ENCODE data around the gene CYTH1.

DNA sequence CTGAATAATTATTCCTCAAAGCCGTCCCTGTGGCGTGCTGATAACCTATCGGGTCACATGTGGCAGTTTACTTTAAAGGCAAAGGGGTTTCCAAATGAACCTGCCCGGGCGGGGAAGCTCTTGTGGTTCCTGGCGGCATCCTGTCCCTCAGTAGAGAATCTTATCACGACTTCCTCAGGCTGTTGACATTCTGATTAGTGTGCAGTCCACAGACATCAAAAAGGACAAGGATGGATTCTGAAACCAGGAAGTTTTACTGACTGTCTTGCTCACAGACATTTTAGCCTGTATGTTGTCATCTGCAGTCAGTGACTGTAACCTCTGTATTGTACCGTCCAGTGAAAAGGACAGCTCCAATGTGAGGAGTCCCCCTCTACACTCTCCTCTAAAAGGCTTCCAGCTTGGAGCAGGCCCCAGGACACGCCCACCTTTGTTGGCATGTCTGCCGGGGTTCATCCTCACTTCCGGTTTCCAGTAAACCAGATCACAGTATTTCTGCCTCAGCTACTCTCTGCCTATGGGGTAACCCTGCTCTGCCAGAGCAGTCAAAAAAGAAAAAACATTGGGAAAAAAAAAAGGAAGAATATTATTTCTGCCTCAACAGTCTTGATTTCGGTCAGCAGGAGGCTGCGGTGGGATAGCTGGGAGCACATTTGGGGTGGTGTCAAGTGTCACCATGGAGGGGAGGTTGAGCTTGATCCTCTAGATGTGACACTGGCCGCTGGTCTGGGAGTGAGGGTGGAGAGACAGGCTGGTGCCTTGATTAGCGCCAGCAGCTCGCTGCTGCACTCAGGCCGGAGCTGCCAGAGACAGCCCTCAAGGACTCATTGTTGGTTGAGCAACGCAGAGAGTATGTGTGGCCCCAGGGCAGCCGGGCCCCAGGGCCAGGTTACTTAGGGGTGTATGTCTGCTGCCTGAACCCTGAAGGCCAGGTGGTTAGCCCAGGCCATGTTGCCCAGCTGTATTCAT is 115.8 kb downstream of the CYTH1 start:
- TF ChIP-seq, protein P1, sequence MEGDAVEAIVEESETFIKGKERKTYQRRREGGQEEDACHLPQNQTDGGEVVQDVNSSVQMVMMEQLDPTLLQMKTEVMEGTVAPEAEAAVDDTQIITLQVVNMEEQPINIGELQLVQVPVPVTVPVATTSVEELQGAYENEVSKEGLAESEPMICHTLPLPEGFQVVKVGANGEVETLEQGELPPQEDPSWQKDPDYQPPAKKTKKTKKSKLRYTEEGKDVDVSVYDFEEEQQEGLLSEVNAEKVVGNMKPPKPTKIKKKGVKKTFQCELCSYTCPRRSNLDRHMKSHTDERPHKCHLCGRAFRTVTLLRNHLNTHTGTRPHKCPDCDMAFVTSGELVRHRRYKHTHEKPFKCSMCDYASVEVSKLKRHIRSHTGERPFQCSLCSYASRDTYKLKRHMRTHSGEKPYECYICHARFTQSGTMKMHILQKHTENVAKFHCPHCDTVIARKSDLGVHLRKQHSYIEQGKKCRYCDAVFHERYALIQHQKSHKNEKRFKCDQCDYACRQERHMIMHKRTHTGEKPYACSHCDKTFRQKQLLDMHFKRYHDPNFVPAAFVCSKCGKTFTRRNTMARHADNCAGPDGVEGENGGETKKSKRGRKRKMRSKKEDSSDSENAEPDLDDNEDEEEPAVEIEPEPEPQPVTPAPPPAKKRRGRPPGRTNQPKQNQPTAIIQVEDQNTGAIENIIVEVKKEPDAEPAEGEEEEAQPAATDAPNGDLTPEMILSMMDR (IDR thresholded peaks at IDR 0.05; ENCODE audit: low read length), result no peak
- TF ChIP-seq EZH2 (IDR thresholded peaks at IDR 0.05; ENCODE audit: borderline replicate concordance, low read length), result no peak
